Neural crest cell (in vitro differentiated cells): Measurements from ENCODE around the gene LYRM1. TPM values are rescaled to one million over a fixed set of nuclear protein-coding genes. Genes with fewer than 3 reads are reported as not detected.

Experiments
- DNase-seq: peaks from one replicate; pipeline ENCODE4 v3.0.0; 2021; ENCODE audit warnings: low read depth, mixed read lengths, low spot score
- H3K27ac Mint-ChIP-seq: one replicate; pipeline ENCODE4 v1.8.0; 2021; ENCODE audit warnings: mild to moderate bottlenecking, mixed read lengths; ENCODE audit not compliant: unreplicated experiment
- H3K27me3 Mint-ChIP-seq: 2 replicates; pipeline ENCODE4 v1.8.0; 2021; ENCODE audit warnings: low read depth, mild to moderate bottlenecking, mixed read lengths
- H3K36me3 Mint-ChIP-seq: 2 replicates; pipeline ENCODE4 v1.8.0; 2021; ENCODE audit warnings: low read depth, mild to moderate bottlenecking, mixed read lengths
- H3K4me1 Mint-ChIP-seq: 2 replicates; pipeline ENCODE4 v1.8.0; 2021; ENCODE audit warnings: mixed read lengths
- H3K4me3 Mint-ChIP-seq: one replicate; pipeline ENCODE4 v1.8.0; 2021; ENCODE audit warnings: mild to moderate bottlenecking, mixed read lengths
- H3K9me3 Mint-ChIP-seq: 2 replicates; pipeline ENCODE4 v1.8.0; 2021; ENCODE audit warnings: mixed read lengths
- total RNA-seq: library from RNA; stranded (reverse); gene quantifications from 2 replicates; pipeline ENCODE4 v1.2.1, GENCODE V29; 2021
- TF ChIP-seq, protein P1 (sequence below): fragments of 200-600 bp; sonication (generic); conservative IDR thresholded peaks from 2 replicates; pipeline ENCODE4 v1.5.0; 2021; ENCODE audit warnings: antibody characterized with exemption, mild to moderate bottlenecking

Gene LYRM1
- total RNA-seq, 1 donor from 2014 or later = 20.4 TPM

DNA sequence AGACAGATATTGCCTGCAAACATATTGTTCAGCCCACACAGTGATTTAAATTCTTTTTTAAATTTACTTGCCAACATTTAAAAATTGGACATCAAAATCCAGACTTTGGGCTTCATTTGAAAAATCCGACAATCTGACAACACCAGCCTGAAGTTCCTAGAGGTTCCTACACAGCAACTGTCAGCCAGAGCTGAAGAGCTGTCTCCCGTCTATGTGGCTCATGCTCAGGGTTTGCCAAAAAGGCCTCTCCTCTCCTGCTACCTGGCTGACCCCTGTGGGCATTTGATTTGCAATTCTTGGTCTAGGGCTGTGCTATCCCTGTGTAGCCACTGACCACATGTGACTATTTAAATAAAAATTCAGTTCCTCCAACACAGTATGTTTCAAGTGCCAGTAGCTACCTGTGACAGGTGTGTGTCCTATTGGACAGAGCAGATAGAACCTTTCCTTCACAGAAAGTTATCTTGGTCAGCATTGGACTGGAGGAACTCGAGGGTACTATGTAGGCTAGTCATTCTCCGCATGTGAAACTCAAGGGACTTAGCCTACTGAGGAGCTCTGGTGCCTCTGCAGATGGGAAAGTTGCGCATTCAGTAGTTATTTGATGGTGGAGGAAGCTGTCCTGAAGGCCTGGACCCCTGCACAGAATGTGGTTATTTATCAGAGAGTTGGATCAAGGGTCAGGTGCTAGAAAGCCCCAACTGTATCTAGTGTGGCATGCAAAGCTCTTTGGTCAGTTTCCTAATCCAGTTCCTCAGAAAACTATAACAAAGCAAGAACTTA is 2.7 kb downstream of the LYRM1 start:
- no peaks in the 10 kb centered on the region for H3K36me3 Mint-ChIP-seq
- peaks cover 49% of the 10 kb centered on the region for H3K4me1 Mint-ChIP-seq
- H3K27ac Mint-ChIP-seq = no peak overlapping the region
- no peak for DNase-seq
- no peaks in the 10 kb centered on the region for H3K9me3 Mint-ChIP-seq
- no peaks in the 10 kb centered on the region for H3K27me3 Mint-ChIP-seq
- peak overlapping the region; percentile 69 for H3K4me3 Mint-ChIP-seq
- TF ChIP-seq, protein P1, sequence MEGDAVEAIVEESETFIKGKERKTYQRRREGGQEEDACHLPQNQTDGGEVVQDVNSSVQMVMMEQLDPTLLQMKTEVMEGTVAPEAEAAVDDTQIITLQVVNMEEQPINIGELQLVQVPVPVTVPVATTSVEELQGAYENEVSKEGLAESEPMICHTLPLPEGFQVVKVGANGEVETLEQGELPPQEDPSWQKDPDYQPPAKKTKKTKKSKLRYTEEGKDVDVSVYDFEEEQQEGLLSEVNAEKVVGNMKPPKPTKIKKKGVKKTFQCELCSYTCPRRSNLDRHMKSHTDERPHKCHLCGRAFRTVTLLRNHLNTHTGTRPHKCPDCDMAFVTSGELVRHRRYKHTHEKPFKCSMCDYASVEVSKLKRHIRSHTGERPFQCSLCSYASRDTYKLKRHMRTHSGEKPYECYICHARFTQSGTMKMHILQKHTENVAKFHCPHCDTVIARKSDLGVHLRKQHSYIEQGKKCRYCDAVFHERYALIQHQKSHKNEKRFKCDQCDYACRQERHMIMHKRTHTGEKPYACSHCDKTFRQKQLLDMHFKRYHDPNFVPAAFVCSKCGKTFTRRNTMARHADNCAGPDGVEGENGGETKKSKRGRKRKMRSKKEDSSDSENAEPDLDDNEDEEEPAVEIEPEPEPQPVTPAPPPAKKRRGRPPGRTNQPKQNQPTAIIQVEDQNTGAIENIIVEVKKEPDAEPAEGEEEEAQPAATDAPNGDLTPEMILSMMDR = no peak

GRCh38 chr16:20903899-20904506 is 3.4 kb downstream of the LYRM1 start:
- H3K4me3 Mint-ChIP-seq = peak overlapping the region; percentile 69
- no peak for DNase-seq
- no peaks in the 10 kb centered on the region for H3K9me3 Mint-ChIP-seq
- no peak overlapping the region for H3K27ac Mint-ChIP-seq
- peaks cover 42% of the 10 kb centered on the region for H3K4me1 Mint-ChIP-seq
- no peaks in the 10 kb centered on the region for H3K27me3 Mint-ChIP-seq
- no peaks in the 10 kb centered on the region for H3K36me3 Mint-ChIP-seq
- TF ChIP-seq, protein P1 = no peak

DNA sequence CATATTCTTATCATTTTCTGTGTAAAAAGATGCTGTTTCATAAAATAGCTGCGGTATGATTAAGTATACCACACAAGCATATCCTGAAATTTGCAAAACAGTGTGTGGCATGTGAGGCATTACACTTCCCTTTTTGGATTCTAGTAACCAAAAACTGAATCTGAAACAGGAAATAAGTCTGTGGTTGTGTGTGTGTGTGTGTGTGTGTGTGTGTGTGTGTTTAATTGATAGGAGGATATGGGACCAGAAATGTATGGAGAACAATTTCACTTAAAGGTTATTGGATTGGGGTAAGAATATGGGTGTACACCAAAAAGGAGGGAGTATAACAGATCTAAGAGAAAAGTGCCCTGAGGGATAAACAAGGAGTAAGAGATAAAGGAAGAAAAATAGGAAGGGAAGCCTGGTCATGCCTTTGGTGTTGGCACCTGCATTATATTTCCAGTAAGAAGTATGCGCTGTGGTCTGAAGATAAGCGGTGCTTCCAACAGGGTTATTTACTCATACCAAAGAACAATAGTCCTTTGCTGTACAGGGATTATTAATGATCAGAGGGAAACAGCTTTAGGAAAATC is 4.0 kb downstream of the LYRM1 start:
- no peaks in the 10 kb centered on the region for H3K36me3 Mint-ChIP-seq
- no peak for DNase-seq
- no peak overlapping the region for H3K4me3 Mint-ChIP-seq
- TF ChIP-seq, protein P1 = no peak
- H3K27me3 Mint-ChIP-seq = no peaks in the 10 kb centered on the region
- H3K4me1 Mint-ChIP-seq = peaks cover 37% of the 10 kb centered on the region
- H3K9me3 Mint-ChIP-seq = no peaks in the 10 kb centered on the region
- no peak overlapping the region for H3K27ac Mint-ChIP-seq

DNA sequence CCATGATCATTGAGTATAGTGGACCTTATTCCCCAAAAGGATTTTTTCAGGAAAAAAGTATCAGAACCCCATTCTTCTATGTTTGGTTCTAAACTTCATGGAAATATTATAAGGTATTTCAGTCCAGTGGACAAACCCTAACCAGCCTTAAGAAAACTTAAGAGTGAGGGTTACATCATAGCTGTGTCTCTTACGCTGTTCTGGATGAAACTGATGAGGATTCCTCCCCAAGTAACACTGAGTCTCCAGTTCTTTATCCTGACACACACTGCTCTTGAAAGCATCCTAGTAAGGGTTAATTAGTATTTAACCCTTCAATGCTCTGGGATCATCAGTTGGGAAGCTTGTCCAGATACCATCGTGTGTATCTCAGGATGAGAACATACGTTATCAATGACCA is 5.0 kb downstream of the LYRM1 start:
- TF ChIP-seq, protein P1 = no peak
- no peak for DNase-seq
- Mint-ChIP-seq H3K4me1 (peaks cover 33% of the 10 kb centered on the region), H3K36me3 (no peaks in the 10 kb centered on the region), H3K9me3 (no peaks in the 10 kb centered on the region), H3K27me3 (no peaks in the 10 kb centered on the region), H3K27ac (no peak overlapping the region), H3K4me3 (no peak overlapping the region)

DNA sequence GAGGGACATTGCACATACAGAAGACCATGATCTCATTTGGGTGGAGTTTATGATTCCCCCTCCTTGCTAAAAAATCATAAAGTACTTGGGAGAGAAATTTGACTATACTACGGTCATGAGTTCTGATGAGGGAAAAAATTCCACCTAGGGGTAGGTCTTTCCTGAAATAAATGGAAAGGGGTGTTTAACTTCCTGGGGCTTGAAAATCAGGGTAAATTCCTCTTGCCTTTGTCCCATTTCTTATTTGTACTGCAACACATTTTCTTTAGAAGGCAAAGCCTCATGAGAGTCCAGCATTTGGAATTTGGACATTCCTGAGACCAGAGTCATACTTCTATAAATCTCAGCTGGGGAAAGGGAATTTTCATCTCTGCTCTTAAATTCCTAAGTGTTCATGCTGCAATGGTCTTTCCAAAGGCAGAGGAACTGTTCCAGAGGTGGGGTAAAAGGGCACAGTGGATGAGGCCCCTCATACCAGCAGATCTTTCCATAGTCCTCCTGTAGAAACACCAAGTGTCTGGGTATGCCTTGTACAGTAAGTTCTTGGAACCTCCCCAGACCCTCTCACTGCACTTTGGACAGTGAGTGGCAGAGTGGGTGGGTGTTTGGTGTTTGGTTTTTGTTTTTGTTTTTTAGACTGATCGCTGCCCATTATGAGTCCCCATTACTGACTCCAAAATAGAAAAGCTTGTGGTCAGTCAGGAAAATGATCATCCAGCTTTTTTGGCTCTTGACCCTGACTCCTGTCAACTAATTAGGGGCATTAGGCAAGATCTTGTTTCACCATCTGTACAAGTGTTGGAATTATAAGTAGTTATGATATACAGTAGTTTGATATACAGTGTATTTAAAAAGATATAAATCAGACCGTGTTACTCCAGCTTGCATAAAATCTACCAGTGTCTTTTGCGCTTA is 6.0 kb downstream of the LYRM1 start:
- peaks cover 26% of the 10 kb centered on the region for H3K4me1 Mint-ChIP-seq
- H3K9me3 Mint-ChIP-seq = no peaks in the 10 kb centered on the region
- DNase-seq = no peak
- TF ChIP-seq, protein P1 = no peak
- H3K27me3 Mint-ChIP-seq = no peaks in the 10 kb centered on the region
- no peaks in the 10 kb centered on the region for H3K36me3 Mint-ChIP-seq
- H3K4me3 Mint-ChIP-seq = no peak overlapping the region
- H3K27ac Mint-ChIP-seq = no peak overlapping the region
